ENCODE measurements around the gene RAI1. TPM values are rescaled to one million over a fixed set of nuclear protein-coding genes. Genes with fewer than 3 reads are reported as not detected.

RAI1 gene
- total RNA-seq, 2 experiments from 2014 or later: 10.5 to 11.0 TPM

GRCh38 chr17:17818088-17818526 is 136.8 kb downstream of the RAI1 start:
- Mint-ChIP-seq H3K27me3 (no peaks in the 10 kb centered on the region), H3K4me1 (ENCODE audit: low read depth) (peaks cover 44% of the 10 kb centered on the region), H3K36me3 (peaks cover 55% of the 10 kb centered on the region), H3K4me3 (no peak overlapping the region), H3K27ac (no peak overlapping the region), H3K9me3 (no peaks in the 10 kb centered on the region)
- POLR2A ChIA-PET: interaction anchor here (3.3 kb wide), 1 partner anchor 29 kb away, joined by 11 read pairs; no protein-coding TSS in a partner anchor
- DNase-seq: no peak
- intact Hi-C loops (cut with micrococcal nuclease): no loop called here
- CTCF ChIA-PET: no interaction called here

- intact Hi-C loops (cut with micrococcal nuclease): no loop called here
- Mint-ChIP-seq H3K27me3 (no peaks in the 10 kb centered on the region), H3K9me3 (no peaks in the 10 kb centered on the region), H3K4me1 (ENCODE audit: low read depth) (peaks cover 51% of the 10 kb centered on the region), H3K4me3 (no peak overlapping the region), H3K36me3 (peaks cover 53% of the 10 kb centered on the region), H3K27ac (no peak overlapping the region)
- ChIA-PET CTCF (interaction anchor here (0.7 to 2.7 kb wide), 2 partner anchors 42 to 137 kb away, joined by 3 to 14 read pairs; no protein-coding TSS in a partner anchor), POLR2A (interaction anchor here (3.3 to 10.2 kb wide), 2 partner anchors 17 to 28 kb away, joined by 11 to 135 read pairs; partner anchors contain the start of gene SREBF1)
- DNase-seq: no peak
Measured at GRCh38 chr17:17819111-17819510, 137.9 kb downstream of the RAI1 start.

GRCh38 chr17:17819561-17819995 is 138.3 kb downstream of the RAI1 start:
- Mint-ChIP-seq H3K9me3 (no peaks in the 10 kb centered on the region), H3K27ac (peak overlapping the region; percentile 31), H3K4me3 (peak overlapping the region; percentile 6), H3K27me3 (no peaks in the 10 kb centered on the region), H3K4me1 (ENCODE audit: low read depth) (peaks cover 56% of the 10 kb centered on the region), H3K36me3 (peaks cover 51% of the 10 kb centered on the region)
- intact Hi-C loops (cut with micrococcal nuclease): no loop called here
- peak; percentile 94 for DNase-seq
- ChIA-PET CTCF (interaction anchor here (0.7 to 2.7 kb wide), 2 partner anchors 41 to 138 kb away, joined by 3 to 14 read pairs; no protein-coding TSS in a partner anchor), POLR2A (interaction anchor here (1.2 to 10.2 kb wide), 4 partner anchors 17 to 69 kb away, joined by 3 to 135 read pairs (median 8); partner anchors contain the start of gene SREBF1)

GRCh38 chr17:17820046-17820445 is 138.8 kb downstream of the RAI1 start:
- Mint-ChIP-seq H3K4me1 (ENCODE audit: low read depth) (peaks cover 61% of the 10 kb centered on the region), H3K27me3 (no peaks in the 10 kb centered on the region), H3K9me3 (no peaks in the 10 kb centered on the region), H3K36me3 (peaks cover 48% of the 10 kb centered on the region), H3K27ac (peak overlapping the region; percentile 31), H3K4me3 (peak overlapping the region; percentile 6)
- ChIA-PET CTCF (interaction anchor here (0.7 to 2.7 kb wide), 5 partner anchors 8 to 213 kb away, joined by 3 to 14 read pairs (median 6); partner anchors contain the start of gene SREBF1), POLR2A (interaction anchor here (1.1 to 10.2 kb wide), 5 partner anchors 16 to 69 kb away, joined by 3 to 135 read pairs (median 6); partner anchors contain the start of gene SREBF1)
- no peak for DNase-seq
- intact Hi-C loops (cut with micrococcal nuclease): no loop called here

GRCh38 chr17:17820463-17821158 is 139.4 kb downstream of the RAI1 start:
- Mint-ChIP-seq H3K9me3 (no peaks in the 10 kb centered on the region), H3K27me3 (no peaks in the 10 kb centered on the region), H3K4me1 (ENCODE audit: low read depth) (peaks cover 66% of the 10 kb centered on the region), H3K36me3 (peaks cover 45% of the 10 kb centered on the region), H3K4me3 (peak overlapping the region; percentile 50), H3K27ac (peak overlapping the region; percentile 31)
- ChIA-PET CTCF (interaction anchor here (1.0 to 2.7 kb wide), 5 partner anchors 8 to 213 kb away, joined by 3 to 14 read pairs (median 6); partner anchors contain the start of gene SREBF1), POLR2A (interaction anchor here (1.1 to 10.2 kb wide), 5 partner anchors 16 to 70 kb away, joined by 3 to 135 read pairs (median 6); partner anchors contain the start of gene SREBF1)
- DNase-seq: no peak
- intact Hi-C loops (cut with micrococcal nuclease): no loop called here

GRCh38 chr17:17822189-17822588 is 140.9 kb downstream of the RAI1 start:
- H3K4me1 Mint-ChIP-seq (ENCODE audit: low read depth): peaks cover 82% of the 10 kb centered on the region
- no peak for DNase-seq
- ChIA-PET CTCF (interaction anchor here (0.8 to 2.2 kb wide), 3 partner anchors 9 to 28 kb away, joined by 3 to 8 read pairs (median 3); no protein-coding TSS in a partner anchor), POLR2A (interaction anchor here (10.2 kb wide), 1 partner anchor 14 kb away, joined by 135 read pairs; the partner anchor contains the start of gene SREBF1)
- no peak overlapping the region for H3K27ac Mint-ChIP-seq
- peak overlapping the region; percentile 68 for H3K4me3 Mint-ChIP-seq
- intact Hi-C loops (cut with micrococcal nuclease): loop anchor here (2.0 kb wide), 1 partner anchor 69 kb away; no protein-coding TSS in a partner anchor
- H3K9me3 Mint-ChIP-seq: no peaks in the 10 kb centered on the region
- H3K36me3 Mint-ChIP-seq: peaks cover 40% of the 10 kb centered on the region
- H3K27me3 Mint-ChIP-seq: no peaks in the 10 kb centered on the region

GRCh38 chr17:17822616-17823015 is 141.4 kb downstream of the RAI1 start:
- Mint-ChIP-seq H3K27ac (no peak overlapping the region), H3K9me3 (no peaks in the 10 kb centered on the region), H3K36me3 (peaks cover 36% of the 10 kb centered on the region), H3K4me1 (ENCODE audit: low read depth) (peaks cover 86% of the 10 kb centered on the region), H3K27me3 (no peaks in the 10 kb centered on the region), H3K4me3 (peak overlapping the region; percentile 68)
- no peak for DNase-seq
- POLR2A ChIA-PET: interaction anchor here (1.9 to 10.2 kb wide), 2 partner anchors 14 to 31 kb away, joined by 10 to 135 read pairs; partner anchors contain the start of gene SREBF1
- intact Hi-C loops (cut with micrococcal nuclease): loop anchor here (1.0 to 2.0 kb wide), 2 partner anchors 70 to 150 kb away; partner anchors contain the start of genes DRC3 and TOM1L2
- CTCF ChIA-PET: interaction anchor here (0.8 to 2.2 kb wide), 3 partner anchors 9 to 27 kb away, joined by 3 to 8 read pairs (median 3); no protein-coding TSS in a partner anchor

GRCh38 chr17:17823433-17824118 is 142.3 kb downstream of the RAI1 start:
- Mint-ChIP-seq H3K27me3 (no peaks in the 10 kb centered on the region), H3K4me3 (peak overlapping the region; percentile 68), H3K9me3 (no peaks in the 10 kb centered on the region), H3K36me3 (peaks cover 33% of the 10 kb centered on the region), H3K4me1 (ENCODE audit: low read depth) (peaks cover 94% of the 10 kb centered on the region), H3K27ac (peak overlapping the region; percentile 92)
- peak; percentile 89 for DNase-seq
- POLR2A ChIA-PET: interaction anchor here (1.3 to 10.2 kb wide), 3 partner anchors 9 to 30 kb away, joined by 5 to 135 read pairs (median 10); partner anchors contain the start of gene SREBF1
- intact Hi-C loops (cut with micrococcal nuclease): loop anchor here (1.0 to 2.0 kb wide), 3 partner anchors 32 to 149 kb away; partner anchors contain the start of genes DRC3 and TOM1L2
- CTCF ChIA-PET: interaction anchor here (1.0 to 1.6 kb wide), 4 partner anchors 11 to 210 kb away, joined by 3 to 5 read pairs (median 4); partner anchors contain the start of gene SREBF1

GRCh38 chr17:17824119-17824782 is 143.0 kb downstream of the RAI1 start:
- CTCF ChIA-PET: interaction anchor here (1.0 to 1.6 kb wide), 4 partner anchors 12 to 209 kb away, joined by 3 to 5 read pairs (median 4); partner anchors contain the start of gene SREBF1
- POLR2A ChIA-PET: interaction anchor here (1.3 to 10.2 kb wide), 3 partner anchors 10 to 30 kb away, joined by 5 to 135 read pairs (median 10); partner anchors contain the start of gene SREBF1
- no peaks in the 10 kb centered on the region for H3K27me3 Mint-ChIP-seq
- H3K4me3 Mint-ChIP-seq: peak overlapping the region; percentile 66
- H3K27ac Mint-ChIP-seq: peak overlapping the region; percentile 92
- DNase-seq: peak; percentile 74
- H3K4me1 Mint-ChIP-seq (ENCODE audit: low read depth): peaks cover 92% of the 10 kb centered on the region
- H3K9me3 Mint-ChIP-seq: no peaks in the 10 kb centered on the region
- peaks cover 27% of the 10 kb centered on the region for H3K36me3 Mint-ChIP-seq
- intact Hi-C loops (cut with micrococcal nuclease): loop anchor here (1.0 kb wide), 1 partner anchor 31 kb away; no protein-coding TSS in a partner anchor

- intact Hi-C loops (cut with micrococcal nuclease): loop anchor here (1.0 kb wide), 2 partner anchors 9 to 30 kb away; no protein-coding TSS in a partner anchor
- Mint-ChIP-seq H3K36me3 (peaks cover 23% of the 10 kb centered on the region), H3K4me1 (ENCODE audit: low read depth) (peaks cover 84% of the 10 kb centered on the region), H3K4me3 (peak overlapping the region; percentile 21), H3K27me3 (no peaks in the 10 kb centered on the region), H3K9me3 (no peaks in the 10 kb centered on the region), H3K27ac (peak overlapping the region; percentile 92)
- POLR2A ChIA-PET: interaction anchor here (1.3 to 10.2 kb wide), 3 partner anchors 11 to 30 kb away, joined by 5 to 135 read pairs (median 7); partner anchors contain the start of gene SREBF1
- CTCF ChIA-PET: interaction anchor here (0.8 to 1.6 kb wide), 3 partner anchors 12 to 208 kb away, joined by 4 to 5 read pairs (median 5); partner anchors contain the start of gene SREBF1
- peak; percentile 40 for DNase-seq
Measured at GRCh38 chr17:17824783-17825614, 143.7 kb downstream of the RAI1 start.

Data from activated CD4-positive, alpha-beta memory T cell treated with anti-CD3 and anti-CD28 coated beads for 36 hours (primary cell).